Brain microvascular endothelial cell (primary cell): ENCODE results near the gene OPHN1.

Source experiments
- DNase-seq: peaks from one replicate; pipeline ENCODE4 v3.0.0-alpha.2; 2020
- H3K27ac ChIP-seq: fragments of 250-450 bp; sonication (Bioruptor Pico); 2 replicates; pipeline ENCODE4 v1.5.1; 2020; ENCODE audit warnings: mild to moderate bottlenecking, moderate library complexity
- H3K27me3 ChIP-seq: fragments of 250-450 bp; sonication (Bioruptor Pico); replicated peaks from 2 replicates; pipeline ENCODE4 v1.5.1; 2020; ENCODE audit warnings: mild to moderate bottlenecking
- H3K36me3 ChIP-seq: fragments of 250-450 bp; sonication (Bioruptor Pico); replicated peaks from 2 replicates; pipeline ENCODE4 v1.5.1; 2020; ENCODE audit warnings: mild to moderate bottlenecking
- H3K4me3 ChIP-seq: 2 replicates; pipeline ENCODE4 v1.5.1; 2011; ENCODE audit warnings: low read depth, mild to moderate bottlenecking, control low read depth, low read length, moderate library complexity
- CTCF ChIP-seq: IDR thresholded peaks from 2 replicates; pipeline ENCODE4 v1.5.1; 2011; ENCODE audit warnings: low read depth, mild to moderate bottlenecking, moderate library complexity, low read length, control low read depth, inconsistent platforms; ENCODE audit errors: missing control alignments
- in situ Hi-C: cut with HindIII; loops from 2 replicates; pipeline ENCODE4 v1.10.0; 2017; ENCODE audit warnings: low sequenced_read_pairs, low pct_ligation_motif_present

The OPHN1 gene

GRCh38 chrX:68180579-68180978, 252.7 kb downstream of the OPHN1 start:
- DNase-seq = no peak
- Histone ChIP-seq H3K36me3 (no peaks in the 10 kb centered on the region), H3K27ac (no peak overlapping the region), H3K27me3 (no peaks in the 10 kb centered on the region), H3K4me3 (no peak overlapping the region)
- TF ChIP-seq CTCF = no peak
- in situ Hi-C loops = no loop called here

GRCh38 chrX:68179355-68179754, 253.9 kb downstream of the OPHN1 start:
- Histone ChIP-seq H3K27me3 (no peaks in the 10 kb centered on the region), H3K4me3 (no peak overlapping the region), H3K27ac (no peak overlapping the region), H3K36me3 (no peaks in the 10 kb centered on the region)
- DNase-seq = no peak
- in situ Hi-C loops = no loop called here
- TF ChIP-seq CTCF = no peak

- no peak overlapping the region for H3K4me3 ChIP-seq
Measured at GRCh38 chrX:68177542-68177941, 255.8 kb downstream of the OPHN1 start.

GRCh38 chrX:68175562-68175961, 257.7 kb downstream of the OPHN1 start:
- Histone ChIP-seq H3K27ac (no peak overlapping the region), H3K27me3 (no peaks in the 10 kb centered on the region), H3K4me3 (no peak overlapping the region), H3K36me3 (no peaks in the 10 kb centered on the region)
- DNase-seq = peak; percentile 7
- no peak for TF ChIP-seq CTCF
- in situ Hi-C loops = no loop called here

More at GRCh38 chrX:68177542-68177941, 255.8 kb downstream of the OPHN1 start:
- TF ChIP-seq CTCF = no peak
- DNase-seq = peak; percentile 42
- in situ Hi-C loops = no loop called here
- Histone ChIP-seq H3K36me3 (no peaks in the 10 kb centered on the region), H3K27ac (no peak overlapping the region), H3K27me3 (no peaks in the 10 kb centered on the region)

- TF ChIP-seq CTCF = no peak
- in situ Hi-C loops = no loop called here
- H3K4me3 ChIP-seq = no peak overlapping the region
- H3K36me3 ChIP-seq = no peaks in the 10 kb centered on the region
- no peaks in the 10 kb centered on the region for H3K27me3 ChIP-seq
- DNase-seq = no peak
- H3K27ac ChIP-seq = no peak overlapping the region
Measured at GRCh38 chrX:68163441-68163840, 269.9 kb downstream of the OPHN1 start.

- no peaks in the 10 kb centered on the region for H3K36me3 ChIP-seq
- no peaks in the 10 kb centered on the region for H3K27me3 ChIP-seq
- no peak overlapping the region for H3K4me3 ChIP-seq
- no peak for TF ChIP-seq CTCF
- H3K27ac ChIP-seq = no peak overlapping the region
- no peak for DNase-seq
- in situ Hi-C loops = no loop called here
Measured at GRCh38 chrX:68147848-68148247, 285.4 kb downstream of the OPHN1 start.
